H9 (cell line): ENCODE data around the gene STAC. TPM values are rescaled to one million over a fixed set of nuclear protein-coding genes. Genes with fewer than 3 reads are reported as not detected.

Source experiments
- DNase-seq: peaks from one replicate; pipeline ENCODE4 v3.0.0-alpha.2; 2017
- H2AFZ ChIP-seq: one replicate; pipeline ENCODE4 v1.6.1; 2013; ENCODE audit warnings: mild to moderate bottlenecking, low read length, control low read depth, moderate library complexity
- H2AK5ac ChIP-seq: 2 replicates; pipeline ENCODE4 v1.6.1; 2013; ENCODE audit warnings: low read length, control low read depth, mixed read lengths; ENCODE audit not compliant: insufficient read length
- H2BK120ac ChIP-seq: one replicate; pipeline ENCODE4 v1.6.1; 2013; ENCODE audit warnings: low read depth, mild to moderate bottlenecking, low read length, control low read depth, inconsistent platforms; ENCODE audit not compliant: poor library complexity, severe bottlenecking
- H2BK12ac ChIP-seq: 2 replicates; pipeline ENCODE4 v1.6.1; 2013; ENCODE audit warnings: low read length, control low read depth, mixed read lengths, low read depth; ENCODE audit not compliant: insufficient read length
- H2BK15ac ChIP-seq: 2 replicates; pipeline ENCODE4 v1.6.1; 2013; ENCODE audit warnings: low read depth, low read length, control low read depth
- H2BK20ac ChIP-seq: one replicate; pipeline ENCODE4 v1.6.1; 2013; ENCODE audit warnings: low read depth, mild to moderate bottlenecking, low read length, control low read depth, inconsistent platforms; ENCODE audit not compliant: poor library complexity, severe bottlenecking
- H2BK5ac ChIP-seq: 2 replicates; pipeline ENCODE4 v1.6.1; 2013; ENCODE audit warnings: low read length, control low read depth, mixed read lengths; ENCODE audit not compliant: insufficient read length
- H3K14ac ChIP-seq: 2 replicates; pipeline ENCODE4 v1.6.1; 2013; ENCODE audit warnings: low read length, control low read depth; ENCODE audit not compliant: insufficient read depth
- H3K18ac ChIP-seq: 2 replicates; pipeline ENCODE4 v1.6.1; 2013; ENCODE audit warnings: low read depth, mild to moderate bottlenecking, mixed read lengths, low read length, control low read depth; ENCODE audit not compliant: insufficient read length
- H3K23ac ChIP-seq: 2 replicates; pipeline ENCODE4 v1.6.1; 2013; ENCODE audit warnings: low read length, control low read depth, mixed read lengths, low read depth; ENCODE audit not compliant: insufficient read length
- H3K23me2 ChIP-seq: 2 replicates; pipeline ENCODE4 v1.6.1; 2013; ENCODE audit warnings: low read depth, mild to moderate bottlenecking, mixed read lengths, low read length, control low read depth; ENCODE audit not compliant: insufficient read length, poor library complexity, severe bottlenecking
- H3K27ac ChIP-seq: 2 replicates; pipeline ENCODE4 v1.5.1; 2013; ENCODE audit warnings: low read length, control low read depth, mixed read lengths, low read depth; ENCODE audit not compliant: insufficient read length
- H3K27me3 ChIP-seq: 2 replicates; pipeline ENCODE4 v1.6.1; 2013; ENCODE audit warnings: low read length, control low read depth, inconsistent platforms; ENCODE audit not compliant: insufficient read depth
- H3K4ac ChIP-seq: 2 replicates; pipeline ENCODE4 v1.6.1; 2013; ENCODE audit warnings: low read depth, mild to moderate bottlenecking, control low read depth, inconsistent platforms, low read length, moderate library complexity
- H3K4me1 ChIP-seq: 2 replicates; pipeline ENCODE4 v1.6.1; 2013; ENCODE audit warnings: low read length, control low read depth, inconsistent platforms; ENCODE audit not compliant: insufficient read depth
- H3K4me2 ChIP-seq: 2 replicates; pipeline ENCODE4 v1.6.1; 2013; ENCODE audit warnings: low read length, control low read depth, mixed read lengths; ENCODE audit not compliant: insufficient read length, insufficient read depth
- H3K56ac ChIP-seq: 2 replicates; pipeline ENCODE4 v1.6.1; 2013; ENCODE audit warnings: low read depth, mild to moderate bottlenecking, mixed read lengths, low read length, control low read depth; ENCODE audit not compliant: insufficient read length
- H3K79me1 ChIP-seq: 2 replicates; pipeline ENCODE4 v1.6.1; 2013; ENCODE audit warnings: low read depth, mild to moderate bottlenecking, moderate library complexity, low read length, control low read depth, inconsistent platforms; ENCODE audit not compliant: insufficient read depth, poor library complexity, severe bottlenecking
- H3K79me2 ChIP-seq: 2 replicates; pipeline ENCODE4 v1.6.1; 2013; ENCODE audit warnings: low read length, control low read depth, inconsistent platforms; ENCODE audit not compliant: insufficient read depth
- H3K9ac ChIP-seq: 2 replicates; pipeline ENCODE4 v1.6.1; 2013; ENCODE audit warnings: low read length, control low read depth, mixed read lengths; ENCODE audit not compliant: insufficient read length; ENCODE audit errors: extremely low read depth
- H3K9me3 ChIP-seq: one replicate; pipeline ENCODE4 v1.6.1; 2013; ENCODE audit warnings: low read depth, low read length, inconsistent platforms; ENCODE audit not compliant: control insufficient read depth
- H3T11ph ChIP-seq: one replicate; pipeline ENCODE4 v1.6.1; 2013; ENCODE audit warnings: mild to moderate bottlenecking, low read length, control low read depth, inconsistent platforms
- H4K20me1 ChIP-seq: one replicate; pipeline ENCODE4 v1.6.1; 2013; ENCODE audit not compliant: control insufficient read depth, insufficient read length, insufficient read depth
- H4K5ac ChIP-seq: 2 replicates; pipeline ENCODE4 v1.6.1; 2013; ENCODE audit warnings: low read depth, mild to moderate bottlenecking, mixed read lengths, low read length, control low read depth; ENCODE audit not compliant: insufficient read length
- H4K8ac ChIP-seq: replicated peaks from 2 replicates; pipeline ENCODE4 v1.6.1; 2013; ENCODE audit warnings: low read length, control low read depth, mixed read lengths, low read depth; ENCODE audit not compliant: insufficient read length
- H4K91ac ChIP-seq: 2 replicates; pipeline ENCODE4 v1.6.1; 2013; ENCODE audit warnings: low read depth, mild to moderate bottlenecking, moderate library complexity, mixed read lengths, low read length, control low read depth; ENCODE audit not compliant: insufficient read length
- H3K27ac Mint-ChIP-seq, 3 experiments: 2 replicates in 2 of 3; 3 replicates in 1 of 3; pipeline ENCODE4 v1.8.0; 2020 to 2021; ENCODE audit warnings: mixed read lengths in 3 of 3, mild to moderate bottlenecking in 1 of 3, moderate library complexity in 1 of 3
- H3K27me3 Mint-ChIP-seq: 2 replicates; pipeline ENCODE4 v1.8.0; 2021; ENCODE audit warnings: low read depth, mild to moderate bottlenecking, moderate library complexity, mixed read lengths
- H3K36me3 Mint-ChIP-seq, 3 experiments: 2 replicates in 2 of 3; 3 replicates in 1 of 3; pipeline ENCODE4 v1.8.0; 2020 to 2021; ENCODE audit warnings: low read depth in 3 of 3, mixed read lengths in 3 of 3; ENCODE audit not compliant: insufficient read depth in 1 of 3
- H3K4me1 Mint-ChIP-seq, 2 experiments: 2 replicates each; pipeline ENCODE4 v1.8.0; 2020; ENCODE audit warnings: mixed read lengths in 2 of 2
- H3K4me3 Mint-ChIP-seq, 2 experiments: 2 replicates in 1 of 2; 3 replicates in 1 of 2; pipeline ENCODE4 v1.8.0; 2020 to 2021; ENCODE audit warnings: mild to moderate bottlenecking in 2 of 2, mixed read lengths in 2 of 2, moderate library complexity in 1 of 2
- H3K9me3 Mint-ChIP-seq, 2 experiments: 2 replicates in 1 of 2; 3 replicates in 1 of 2; pipeline ENCODE4 v1.8.0; 2020; ENCODE audit warnings: mild to moderate bottlenecking in 2 of 2, mixed read lengths in 2 of 2, moderate library complexity in 1 of 2
- CTCF ChIP-seq: fragments of 200-600 bp; sonication (generic); conservative IDR thresholded peaks from 3 replicates; pipeline ENCODE4 v1.8.0; 2021; ENCODE audit warnings: antibody characterized with exemption, mild to moderate bottlenecking
- whole genome bisulfite sequencing: extraction: QIAGEN DNeasy Blood & Tissue Kit; methylation state at CpG from one replicate; pipeline ENCODE4 v1.1.7; 2013; ENCODE audit warnings: missing lambda C conversion rate, low lambda C conversion rate, mixed read lengths; ENCODE audit not compliant: insufficient read length; ENCODE audit errors: extremely low coverage; 5-methylcytosine and 5-hydroxymethylcytosine counted together
- total RNA-seq: library from RNA; stranded (reverse); gene quantifications from 2 replicates; pipeline ENCODE4 v1.2.1, GENCODE V29; 2021

STAC gene
- total RNA-seq, 1 experiment from 2014 or later = 3.0 TPM

DNA sequence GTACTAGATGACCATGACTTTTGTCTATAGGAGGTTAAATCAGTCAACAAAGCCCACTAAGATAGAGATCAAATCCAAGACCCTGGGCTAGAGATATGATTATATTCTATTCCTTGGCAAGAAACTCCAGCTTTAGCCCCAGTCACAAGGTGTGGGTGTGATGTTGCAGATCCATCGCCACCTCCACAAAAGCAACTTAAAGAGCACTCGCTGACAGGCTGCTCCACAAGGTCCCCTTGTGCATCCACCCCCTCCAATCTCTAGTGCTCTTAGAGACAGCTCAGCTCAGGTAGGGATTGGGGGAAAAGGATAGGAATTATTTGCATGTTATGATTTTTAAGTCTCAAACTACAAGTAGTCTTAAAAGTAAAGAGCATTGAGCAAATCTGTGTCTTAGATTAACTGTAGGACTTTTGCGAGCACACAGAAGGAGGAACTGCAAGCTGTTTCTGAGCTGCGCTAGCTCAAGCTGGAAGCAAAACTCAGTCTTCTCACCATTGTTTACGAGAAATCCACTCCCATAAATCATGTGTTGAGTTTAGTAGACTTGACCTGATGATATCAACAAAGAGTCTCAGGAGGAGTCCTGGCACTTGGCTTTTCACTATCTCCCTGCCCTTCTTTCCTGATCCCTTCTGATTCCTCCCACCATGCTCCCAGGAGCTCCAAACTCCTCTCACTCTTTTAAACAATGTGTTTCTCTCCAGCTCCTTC lies 177.6 kb downstream of the STAC start:
- H3K79me2 ChIP-seq = no peaks in the 10 kb centered on the region
- no peak overlapping the region for H3K56ac ChIP-seq
- H3K4me2 ChIP-seq = no peak overlapping the region
- Mint-ChIP-seq H3K9me3 (no peaks in the 10 kb centered on the region), H3K36me3 (no peaks in the 10 kb centered on the region), H3K27me3 (no peaks in the 10 kb centered on the region), H3K4me3 (no peak overlapping the region), H3K4me1 (peaks cover 0 to under 1% of the 10 kb centered on the region in 2 experiments; a peak in 1 of 4 replicates), H3K27ac (no peak overlapping the region)
- H3K4ac ChIP-seq = no peak overlapping the region
- no peak overlapping the region for H2AFZ ChIP-seq
- no peak overlapping the region for H3K18ac ChIP-seq
- H2AK5ac ChIP-seq = no peak overlapping the region
- no peak for TF ChIP-seq CTCF
- no peak overlapping the region for H4K91ac ChIP-seq
- no peaks in the 10 kb centered on the region for H4K20me1 ChIP-seq
- no peak for DNase-seq
- no peaks in the 10 kb centered on the region for H3K4me1 ChIP-seq
- H2BK20ac ChIP-seq = no peak overlapping the region
- H3K9me3 ChIP-seq = no peaks in the 10 kb centered on the region
- no peak overlapping the region for H2BK12ac ChIP-seq
- WGBS = no CpG with 5 or more reads among the region's 5 CpGs
- no peak overlapping the region for H2BK15ac ChIP-seq
- no peak overlapping the region for H3K27ac ChIP-seq
- H4K8ac ChIP-seq = no peak overlapping the region
- H3K27me3 ChIP-seq = no peaks in the 10 kb centered on the region
- no peak overlapping the region for H3K23ac ChIP-seq
- H2BK120ac ChIP-seq = no peak overlapping the region
- no peak overlapping the region for H4K5ac ChIP-seq
- H3K23me2 ChIP-seq = no peaks in the 10 kb centered on the region
- no peak overlapping the region for H2BK5ac ChIP-seq
- no peaks in the 10 kb centered on the region for H3K79me1 ChIP-seq
- H3T11ph ChIP-seq = no peak overlapping the region
- no peak overlapping the region for H3K9ac ChIP-seq
- H3K14ac ChIP-seq = no peak overlapping the region
